PC-3 (cell line): ENCODE data around the gene SUCO.

Source experiments
- CTCF ChIP-seq: fragments of 300-600 bp; sonication (generic); conservative IDR thresholded peaks from 2 replicates; pipeline ENCODE4 v1.5.1; 2017; ENCODE audit warnings: antibody characterized with exemption, low read depth, mild to moderate bottlenecking, low read length
- EZH2 ChIP-seq: fragments of 300-600 bp; sonication (generic); IDR thresholded peaks from one replicate; pipeline ENCODE4 v1.6.1; 2017; ENCODE audit warnings: antibody characterized with exemption, mild to moderate bottlenecking, low read length; ENCODE audit not compliant: unreplicated experiment
- EZH2phosphoT487 ChIP-seq: fragments of 300-600 bp; sonication (generic); IDR thresholded peaks from 2 replicates; pipeline ENCODE4 v1.6.1; 2018; ENCODE audit warnings: mild to moderate bottlenecking, antibody characterized with exemption, low read length, borderline replicate concordance

- TF ChIP-seq CTCF (no peak), EZH2 (no peak), EZH2phosphoT487 (no peak)
Measured at GRCh38 chr1:172640111-172640510, 107.2 kb downstream of the SUCO start.
